Loucy (cell line): ENCODE results near the gene MCIDAS.

ENCODE experiments used
- H2AFZ ChIP-seq: fragments of 200-600 bp; sonication (generic); 2 replicates; pipeline ENCODE4 v1.6.0; 2016; ENCODE audit warnings: antibody characterized with exemption, mild to moderate bottlenecking, low read length, moderate library complexity
- H3F3A ChIP-seq: fragments of 200-600 bp; 2 replicates; pipeline ENCODE4 v1.6.0; 2016; ENCODE audit warnings: antibody characterized with exemption, low read depth, mild to moderate bottlenecking
- H3K27me3 ChIP-seq: fragments of 200-600 bp; sonication (generic); 2 replicates; pipeline ENCODE4 v1.6.1; 2014; ENCODE audit warnings: low read length, mild to moderate bottlenecking; ENCODE audit not compliant: insufficient read depth, poor library complexity, severe bottlenecking
- H3K36me3 ChIP-seq: fragments of 200-600 bp; sonication (generic); 2 replicates; pipeline ENCODE4 v1.6.1; 2016; ENCODE audit warnings: low read length; ENCODE audit not compliant: insufficient read depth
- H3K4me1 ChIP-seq: fragments of 200-600 bp; sonication (generic); 2 replicates; pipeline ENCODE4 v1.5.1; 2014; ENCODE audit warnings: low read length, mild to moderate bottlenecking; ENCODE audit not compliant: insufficient read depth, poor library complexity, severe bottlenecking
- H3K4me2 ChIP-seq: fragments of 200-600 bp; sonication (generic); 2 replicates; pipeline ENCODE4 v1.6.0; 2014; ENCODE audit warnings: antibody characterized with exemption, low read length, low read depth, mild to moderate bottlenecking; ENCODE audit not compliant: poor library complexity, severe bottlenecking
- H3K4me3 ChIP-seq: fragments of 200-600 bp; sonication (generic); 2 replicates; pipeline ENCODE4 v1.5.1; 2014; ENCODE audit warnings: low read length, mild to moderate bottlenecking, mixed read lengths; ENCODE audit not compliant: poor library complexity, severe bottlenecking
- H3K79me2 ChIP-seq: fragments of 200-600 bp; sonication (generic); 2 replicates; pipeline ENCODE4 v1.6.1; 2014; ENCODE audit warnings: low read length; ENCODE audit not compliant: insufficient read depth
- H3K9ac ChIP-seq: fragments of 200-600 bp; sonication (generic); 2 replicates; pipeline ENCODE4 v1.6.0; 2014; ENCODE audit warnings: mild to moderate bottlenecking, low read depth, low read length, moderate library complexity; ENCODE audit not compliant: poor library complexity, severe bottlenecking
- H3K9me2 ChIP-seq: fragments of 200-600 bp; sonication (generic); replicated peaks from 2 replicates; pipeline ENCODE4 v1.6.1; 2016; ENCODE audit warnings: low read depth, low read length, mixed read lengths
- H3K9me3 ChIP-seq: fragments of 200-600 bp; sonication (generic); 2 replicates; pipeline ENCODE4 v1.6.1; 2014; ENCODE audit warnings: mild to moderate bottlenecking, antibody characterized with exemption, low read length, low read depth; ENCODE audit not compliant: insufficient read depth
- H4K20me1 ChIP-seq: fragments of 200-600 bp; sonication (generic); 2 replicates; pipeline ENCODE4 v1.6.0; 2014; ENCODE audit warnings: antibody characterized with exemption, low read length, mild to moderate bottlenecking; ENCODE audit not compliant: insufficient read depth, poor library complexity, severe bottlenecking
- CTCF ChIP-seq: fragments of 200-600 bp; sonication (generic); conservative IDR thresholded peaks from 2 replicates; pipeline ENCODE4 v1.5.1; 2014; ENCODE audit warnings: mild to moderate bottlenecking, antibody characterized with exemption, low read length
- EZH2phosphoT487 ChIP-seq: fragments of 200-600 bp; IDR thresholded peaks from 2 replicates; pipeline ENCODE4 v1.6.1; 2018; ENCODE audit warnings: antibody characterized with exemption, mild to moderate bottlenecking, moderate library complexity, borderline replicate concordance

MCIDAS gene

GRCh38 chr5:55231919-55232270, 4.8 kb upstream of the MCIDAS start:
- H2AFZ ChIP-seq, result no peak overlapping the region
- no peaks in the 10 kb centered on the region for H3K9me3 ChIP-seq
- H3K27me3 ChIP-seq, result peaks cover 15% of the 10 kb centered on the region
- H3K4me3 ChIP-seq, result no peak overlapping the region
- no peaks in the 10 kb centered on the region for H4K20me1 ChIP-seq
- no peaks in the 10 kb centered on the region for H3K36me3 ChIP-seq
- TF ChIP-seq CTCF, result no peak
- no peak for TF ChIP-seq EZH2phosphoT487
- no peak overlapping the region for H3K9ac ChIP-seq
- no peak overlapping the region for H3K4me2 ChIP-seq
- H3K9me2 ChIP-seq, result no peaks in the 10 kb centered on the region
- H3K4me1 ChIP-seq, result no peaks in the 10 kb centered on the region
- no peaks in the 10 kb centered on the region for H3F3A ChIP-seq
- H3K79me2 ChIP-seq, result no peaks in the 10 kb centered on the region

- Histone ChIP-seq H2AFZ (no peak overlapping the region), H3K9me2 (no peaks in the 10 kb centered on the region)
Observed at GRCh38 chr5:55231029-55231918, 4.2 kb upstream of the MCIDAS start.

GRCh38 chr5:55230086-55230629, 3.0 kb upstream of the MCIDAS start:
- Histone ChIP-seq H3K9me3 (no peaks in the 10 kb centered on the region), H3K9ac (no peak overlapping the region), H3K79me2 (no peaks in the 10 kb centered on the region), H3K4me1 (no peaks in the 10 kb centered on the region), H3F3A (no peaks in the 10 kb centered on the region), H3K27me3 (peaks cover 15% of the 10 kb centered on the region), H3K4me2 (no peak overlapping the region), H4K20me1 (no peaks in the 10 kb centered on the region), H3K4me3 (no peak overlapping the region), H3K36me3 (no peaks in the 10 kb centered on the region), H2AFZ (no peak overlapping the region), H3K9me2 (no peaks in the 10 kb centered on the region)
- no peak for TF ChIP-seq EZH2phosphoT487
- TF ChIP-seq CTCF, result no peak

More at GRCh38 chr5:55231029-55231918, 4.2 kb upstream of the MCIDAS start:
- H3K27me3 ChIP-seq, result peaks cover 15% of the 10 kb centered on the region
- H3K4me3 ChIP-seq, result no peak overlapping the region
- TF ChIP-seq EZH2phosphoT487, result no peak
- no peak for TF ChIP-seq CTCF
- H3K4me2 ChIP-seq, result no peak overlapping the region
- H3K4me1 ChIP-seq, result no peaks in the 10 kb centered on the region
- H3K79me2 ChIP-seq, result no peaks in the 10 kb centered on the region
- no peaks in the 10 kb centered on the region for H3F3A ChIP-seq
- H3K9me3 ChIP-seq, result no peaks in the 10 kb centered on the region
- H3K36me3 ChIP-seq, result no peaks in the 10 kb centered on the region
- H3K9ac ChIP-seq, result no peak overlapping the region
- no peaks in the 10 kb centered on the region for H4K20me1 ChIP-seq
